GM23338 (cell line): Measurements from ENCODE around the gene TRIM28.

Experiments used
- CREB1 ChIP-seq: fragments of 250-450 bp; sonication (Bioruptor Pico); IDR thresholded peaks from 2 replicates; pipeline ENCODE4 v1.5.0; 2020; ENCODE audit warnings: low read depth, mild to moderate bottlenecking, moderate library complexity
- CTCF ChIP-seq, 2 experiments: fragments of 200-600 bp in 1 of 2; sonication (generic) in 1 of 2; conservative IDR thresholded peaks; 2 replicates each; pipeline versions ENCODE4 v1.5.1 to v1.6.1; 2016 to 2017; ENCODE audit warnings: antibody characterized with exemption in 2 of 2, low read depth in 2 of 2, mild to moderate bottlenecking in 2 of 2, moderate library complexity in 1 of 2
- EZH2 ChIP-seq: fragments of 200-600 bp; sonication (generic); IDR thresholded peaks from one replicate; pipeline ENCODE4 v1.8.0; 2017; ENCODE audit warnings: antibody characterized with exemption, mild to moderate bottlenecking, low read depth; ENCODE audit not compliant: unreplicated experiment
- NANOG ChIP-seq: IDR thresholded peaks from 2 replicates; pipeline ENCODE4 v1.6.1; 2016; ENCODE audit warnings: antibody characterized with exemption, borderline replicate concordance
- POLR2AphosphoS5 ChIP-seq: IDR thresholded peaks from 2 replicates; pipeline ENCODE4 v1.6.1; 2016; ENCODE audit warnings: antibody characterized with exemption, low read depth
- REST ChIP-seq: IDR thresholded peaks from one replicate; pipeline ENCODE4 v1.6.1; 2018; ENCODE audit warnings: antibody characterized with exemption; ENCODE audit not compliant: unreplicated experiment
- STAT1 ChIP-seq: IDR thresholded peaks from one replicate; pipeline ENCODE4 v1.6.1; 2016; ENCODE audit warnings: antibody characterized with exemption; ENCODE audit not compliant: unreplicated experiment

GRCh38 chr19:58515259-58515658 is 28.6 kb upstream of the TRIM28 start:
- no peak for TF ChIP-seq NANOG
- no peak for TF ChIP-seq STAT1
- TF ChIP-seq POLR2AphosphoS5, result no peak
- TF ChIP-seq CTCF (conservative IDR thresholded peaks at IDR 0.05; ENCODE audit: low read depth in 2 of 2), result no peak
- TF ChIP-seq REST, result no peak
- TF ChIP-seq EZH2, result no peak
- no peak for TF ChIP-seq CREB1 (CRISPR knock-in tag)
